Stimulated activated effector memory CD8-positive, alpha-beta T cell treated with anti-CD3 and anti-CD28 coated beads, Interleukin-12 subunit alpha, Interleukin-12 subunit beta, amount 100 ng/mL, for 72 hours (primary cell): Measurements from ENCODE around the gene UBE2R2.
A peak's percentile ranks its signal among the peaks of the same experiment; 100 is the strongest.

Experiments
- ATAC-seq: fragments of 150-1000 bp; cut with Tn5 transposase; 2 replicates; pipeline ENCODE4 v1.10.0; 2021
- DNase-seq, 2 donors: peaks; one replicate each; pipeline ENCODE4 v3.0.0; 2021 to 2022; ENCODE audit warnings: low spot score in 2 of 2
- H3K27ac Mint-ChIP-seq: one replicate; pipeline ENCODE4 v1.8.0; 2022; ENCODE audit warnings: mild to moderate bottlenecking, mixed read lengths
- H3K36me3 Mint-ChIP-seq: one replicate; pipeline ENCODE4 v1.8.0; 2022; ENCODE audit warnings: mild to moderate bottlenecking, mixed read lengths
- H3K4me1 Mint-ChIP-seq: one replicate; pipeline ENCODE4 v1.8.0; 2022; ENCODE audit warnings: mixed read lengths
- H3K4me3 Mint-ChIP-seq: one replicate; pipeline ENCODE4 v1.8.0; 2022; ENCODE audit warnings: mild to moderate bottlenecking, mixed read lengths
- H3K9me3 Mint-ChIP-seq: one replicate; pipeline ENCODE4 v1.8.0; 2022; ENCODE audit warnings: mixed read lengths

The UBE2R2 gene

DNA sequence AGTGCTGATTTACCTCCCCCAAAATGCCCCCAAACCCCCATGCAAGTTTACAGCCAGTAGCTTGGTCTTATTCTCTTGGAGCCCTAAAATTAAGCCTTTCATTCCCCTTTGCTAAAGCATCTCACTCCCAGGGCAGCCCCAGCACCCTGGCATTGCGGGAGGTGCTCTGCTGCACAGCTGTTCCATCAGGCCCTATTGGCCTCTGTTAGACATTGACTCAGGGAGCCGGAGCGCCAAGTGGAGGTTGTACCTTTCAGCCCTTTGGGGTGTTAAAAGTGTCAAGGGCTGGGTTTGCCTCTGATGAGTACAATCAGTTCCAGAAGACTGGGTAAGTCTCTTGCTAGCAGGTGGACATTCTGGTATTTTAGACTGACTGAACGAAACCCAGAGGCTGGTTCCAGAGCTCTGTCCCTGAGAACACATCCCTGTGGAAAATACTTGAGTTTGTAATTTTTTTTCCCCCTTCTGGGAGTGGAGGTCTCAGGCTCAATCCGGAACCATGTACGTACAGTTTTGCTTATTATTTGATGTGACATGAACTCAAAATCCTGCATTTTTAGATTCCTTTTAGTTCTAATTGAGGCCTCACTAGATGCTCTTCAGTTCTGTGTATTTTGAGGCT is 102.4 kb downstream of the UBE2R2 start:
- no peak overlapping the region for H3K4me3 Mint-ChIP-seq
- H3K36me3 Mint-ChIP-seq: peaks cover 100% of the 10 kb centered on the region
- peak overlapping the region; percentile 91 for H3K27ac Mint-ChIP-seq
- DNase-seq: no peak
- H3K9me3 Mint-ChIP-seq: no peaks in the 10 kb centered on the region
- no peak for ATAC-seq
- no peaks in the 10 kb centered on the region for H3K4me1 Mint-ChIP-seq

DNA sequence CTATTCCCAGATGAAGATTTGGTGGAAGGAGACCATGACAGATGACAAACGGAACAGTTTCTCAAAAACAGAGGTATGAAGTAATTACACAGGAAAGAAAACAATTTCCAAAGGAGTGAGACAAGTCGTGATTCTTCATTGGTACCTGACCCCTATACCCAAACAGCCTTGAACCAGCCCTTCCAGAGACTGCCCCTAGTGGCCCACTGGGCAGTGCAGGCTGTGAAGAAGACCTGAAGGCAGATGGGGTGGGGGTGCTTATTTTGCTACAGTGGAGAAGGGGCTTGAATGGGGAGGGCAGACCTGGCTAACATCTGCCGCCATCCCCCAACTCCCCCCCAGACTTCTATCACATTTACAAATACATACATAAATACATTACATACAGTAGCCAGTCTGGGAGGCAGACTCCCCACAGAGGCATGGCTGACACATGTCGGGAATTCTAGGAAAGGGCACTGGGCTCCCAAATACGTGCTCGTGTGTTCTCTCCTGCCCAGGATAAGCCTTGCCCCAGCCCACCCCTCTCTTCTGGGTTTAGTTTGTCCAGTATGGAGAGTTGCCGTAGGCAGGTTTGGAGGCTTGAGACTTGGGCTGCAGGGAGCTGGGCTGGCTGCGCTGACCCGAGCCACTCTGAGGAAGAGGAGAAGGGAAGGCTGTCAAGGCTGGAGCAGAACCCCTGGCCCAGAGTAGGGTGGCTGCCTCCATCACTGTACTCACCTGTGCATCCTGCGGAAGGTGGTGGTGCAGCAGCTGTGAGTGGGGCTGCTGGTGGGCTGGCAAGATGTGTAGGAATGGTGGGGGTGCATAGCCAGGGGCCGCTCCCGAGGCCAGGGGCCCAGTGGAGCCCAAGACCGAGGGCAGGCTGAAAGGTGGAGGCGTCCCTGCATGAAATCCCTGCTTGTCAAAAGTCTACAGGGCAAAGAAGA is 105.3 kb downstream of the UBE2R2 start:
- peak; percentile 49 for ATAC-seq
- DNase-seq: no peak
- peaks cover 100% of the 10 kb centered on the region for H3K36me3 Mint-ChIP-seq
- peak overlapping the region; percentile 10 for H3K27ac Mint-ChIP-seq
- H3K4me3 Mint-ChIP-seq: no peak overlapping the region
- H3K4me1 Mint-ChIP-seq: no peaks in the 10 kb centered on the region
- no peaks in the 10 kb centered on the region for H3K9me3 Mint-ChIP-seq

DNA sequence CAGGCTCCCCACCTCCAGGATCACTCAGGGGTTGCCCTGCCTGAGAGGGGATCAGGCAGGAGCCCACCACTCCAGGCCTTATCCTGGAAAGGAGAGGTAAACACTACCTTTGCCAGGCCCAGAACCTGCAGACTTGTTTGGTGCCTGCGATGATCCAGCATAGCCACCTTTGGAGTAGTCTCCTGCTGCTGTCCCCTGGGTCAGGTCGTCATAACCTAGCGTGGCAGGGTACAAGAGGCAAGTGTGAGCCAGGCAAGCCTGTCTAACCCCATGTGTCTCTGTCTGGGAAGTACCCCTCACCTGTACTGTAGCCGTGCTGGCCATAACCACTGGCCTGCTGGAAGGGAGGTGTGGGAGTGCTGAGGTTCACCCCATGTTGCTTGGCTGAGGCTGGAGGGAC is 106.1 kb downstream of the UBE2R2 start:
- no peak overlapping the region for H3K4me3 Mint-ChIP-seq
- no peaks in the 10 kb centered on the region for H3K4me1 Mint-ChIP-seq
- H3K27ac Mint-ChIP-seq: no peak overlapping the region
- ATAC-seq (no peak), DNase-seq (no peak)
- peaks cover 100% of the 10 kb centered on the region for H3K36me3 Mint-ChIP-seq
- no peaks in the 10 kb centered on the region for H3K9me3 Mint-ChIP-seq

DNA sequence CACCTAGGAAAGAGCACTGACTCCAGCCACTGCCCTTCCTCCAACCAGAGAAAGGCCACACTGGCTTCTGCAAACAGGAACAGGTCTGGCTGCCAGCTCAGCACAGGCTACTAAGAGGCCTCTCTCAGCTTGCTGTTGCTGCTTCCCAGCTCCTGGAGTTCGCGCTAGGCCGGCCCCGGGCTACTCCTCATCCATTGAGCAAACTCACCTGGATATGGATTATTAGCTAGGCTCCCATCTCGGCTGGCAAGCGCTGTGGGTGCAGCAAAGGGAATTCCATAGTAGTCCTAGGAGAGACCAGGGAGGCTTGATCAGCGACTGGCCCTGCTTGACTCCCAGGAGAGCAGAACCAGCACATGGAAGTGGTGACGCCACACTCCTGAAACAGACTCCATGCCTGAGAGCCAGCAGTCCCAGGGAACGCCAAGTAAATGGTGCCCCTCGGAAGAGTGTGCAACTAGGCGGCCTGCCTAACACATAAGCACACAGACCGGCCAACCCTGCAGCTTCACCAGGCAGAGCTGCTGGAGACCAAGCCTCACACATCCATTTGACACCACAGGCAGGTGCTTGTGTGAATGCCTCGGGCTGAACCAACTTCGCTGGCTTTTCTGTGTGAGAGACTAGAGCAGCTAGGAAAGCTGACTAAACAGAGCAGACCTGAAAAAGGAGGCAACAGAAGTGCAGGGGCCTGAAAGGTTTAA is 107.2 kb downstream of the UBE2R2 start:
- DNase-seq (no peak), ATAC-seq (no peak)
- Mint-ChIP-seq H3K9me3 (no peaks in the 10 kb centered on the region), H3K4me3 (no peak overlapping the region), H3K4me1 (no peaks in the 10 kb centered on the region), H3K27ac (peak overlapping the region; percentile 71), H3K36me3 (peaks cover 98% of the 10 kb centered on the region)

DNA sequence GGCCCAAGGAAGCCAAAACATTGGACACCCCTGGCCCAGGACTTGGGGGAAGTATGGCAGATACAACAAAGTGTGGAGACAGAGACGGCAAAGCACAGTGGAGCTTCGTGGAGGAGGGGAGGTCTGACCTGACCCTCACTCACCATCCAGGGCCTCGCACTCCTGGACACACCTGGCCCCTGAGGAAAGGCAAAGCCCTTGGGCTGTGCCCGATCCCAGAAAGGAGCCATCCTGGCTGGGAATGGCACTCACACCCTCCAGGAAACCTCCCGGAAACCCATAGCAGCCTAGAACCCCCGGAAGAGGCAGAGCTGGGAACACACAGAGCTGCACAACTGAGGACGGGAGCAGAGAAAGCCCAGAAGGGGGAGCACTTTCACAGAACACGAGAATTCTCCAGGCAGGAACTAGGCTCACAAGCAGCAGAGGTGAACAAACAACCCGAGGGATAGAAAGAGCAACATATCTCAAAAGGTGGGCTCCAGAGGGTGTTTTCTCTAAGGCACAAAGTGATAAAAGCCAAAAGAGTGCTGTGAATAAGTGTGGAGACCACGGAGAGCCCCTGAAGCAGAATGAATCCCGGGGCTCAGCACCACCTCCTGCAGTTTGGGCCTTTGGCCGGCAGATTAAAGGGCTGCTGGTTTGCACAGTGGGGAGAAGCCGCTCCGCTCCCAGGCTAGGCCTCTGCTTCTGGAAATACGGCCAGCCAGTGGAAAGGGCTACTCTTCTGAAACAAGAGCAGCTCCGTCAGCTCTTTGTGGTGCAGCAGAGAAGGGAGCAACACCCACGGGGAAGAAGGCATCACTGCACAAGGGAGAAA is 108.2 kb downstream of the UBE2R2 start:
- ATAC-seq (no peak), DNase-seq (no peak)
- Mint-ChIP-seq H3K36me3 (peaks cover 95% of the 10 kb centered on the region), H3K27ac (peak overlapping the region; percentile 71), H3K9me3 (no peaks in the 10 kb centered on the region), H3K4me1 (no peaks in the 10 kb centered on the region), H3K4me3 (no peak overlapping the region)

DNA sequence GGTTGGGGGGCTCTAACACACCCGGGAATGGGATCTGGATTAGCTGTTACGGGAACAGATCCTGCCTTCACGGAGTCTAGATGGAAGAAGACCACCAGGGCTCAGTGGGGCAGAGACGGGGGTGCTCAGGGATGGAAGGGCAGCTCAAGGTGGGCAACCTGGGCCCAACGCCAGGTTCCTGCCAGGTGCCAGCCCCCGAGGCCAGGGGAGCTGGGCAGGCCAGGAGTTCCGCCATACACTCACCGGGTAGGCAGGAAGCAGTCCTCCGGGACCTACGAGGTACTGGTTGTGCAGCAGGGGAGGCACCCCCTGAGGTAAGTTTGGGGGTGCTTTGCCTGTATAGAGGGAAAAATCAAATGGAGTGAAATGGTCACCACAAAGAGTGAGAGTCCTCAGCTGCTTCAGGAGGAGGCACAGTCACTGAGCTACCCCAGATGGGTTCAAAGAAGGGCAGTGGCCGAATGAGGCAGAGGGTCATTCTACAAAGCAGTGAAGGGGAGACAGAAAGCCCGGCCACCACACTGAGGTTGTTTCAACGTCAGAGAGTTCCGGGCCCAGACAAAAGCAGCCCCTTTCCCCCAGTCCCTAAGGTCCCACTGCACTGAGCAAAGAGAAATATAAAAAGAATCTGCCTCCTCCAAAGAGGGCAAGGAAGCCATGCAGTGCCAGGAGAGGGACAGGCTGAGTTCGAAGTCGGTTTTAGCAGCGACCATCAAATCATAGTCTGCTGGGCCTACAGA is 110.0 kb downstream of the UBE2R2 start:
- no peak for ATAC-seq
- no peak overlapping the region for H3K4me3 Mint-ChIP-seq
- peak overlapping the region; percentile 71 for H3K27ac Mint-ChIP-seq
- peaks cover 95% of the 10 kb centered on the region for H3K36me3 Mint-ChIP-seq
- no peaks in the 10 kb centered on the region for H3K4me1 Mint-ChIP-seq
- DNase-seq: no peak
- H3K9me3 Mint-ChIP-seq: no peaks in the 10 kb centered on the region

DNA sequence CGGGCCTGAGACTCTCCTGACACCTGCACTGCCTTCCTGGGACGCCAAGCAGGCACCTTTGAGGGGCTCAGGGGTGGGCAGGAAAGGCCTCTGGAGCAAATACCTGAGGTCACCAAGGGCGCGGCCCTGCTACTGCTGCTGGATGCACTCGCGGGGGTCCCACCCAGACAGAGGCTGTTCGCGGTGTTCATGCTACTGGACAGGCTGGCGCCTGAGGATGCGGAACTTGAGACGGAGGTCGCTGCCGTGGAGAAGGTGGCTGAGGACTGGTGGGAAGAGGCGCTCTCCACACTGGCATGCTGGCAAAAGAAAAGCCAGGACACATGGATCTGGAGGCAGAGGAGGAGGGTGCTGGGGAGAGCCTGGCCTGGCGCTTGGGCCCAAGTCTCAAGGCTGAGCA is 110.7 kb downstream of the UBE2R2 start:
- DNase-seq (no peak), ATAC-seq (no peak)
- peaks cover 95% of the 10 kb centered on the region for H3K36me3 Mint-ChIP-seq
- H3K4me3 Mint-ChIP-seq: no peak overlapping the region
- H3K27ac Mint-ChIP-seq: peak overlapping the region; percentile 71
- no peaks in the 10 kb centered on the region for H3K9me3 Mint-ChIP-seq
- no peaks in the 10 kb centered on the region for H3K4me1 Mint-ChIP-seq

DNA sequence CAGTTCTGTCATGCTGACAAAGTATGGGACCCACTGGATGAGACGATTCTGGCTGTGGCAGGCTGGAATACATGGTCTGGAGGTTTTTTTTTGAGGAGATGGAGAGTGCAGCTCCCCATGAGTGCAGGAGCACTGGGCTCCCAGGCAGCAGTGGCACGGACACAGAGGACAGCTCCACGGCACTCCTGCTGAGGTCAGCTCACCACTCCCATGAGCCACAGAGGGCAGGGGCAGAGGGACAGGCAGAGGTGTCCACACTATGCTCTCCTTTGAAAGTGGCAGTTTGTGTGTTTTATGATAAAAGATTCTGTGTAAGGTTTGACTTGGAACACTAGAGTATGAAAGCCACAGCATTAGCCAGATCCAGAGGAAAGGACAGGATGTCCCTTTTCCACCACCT is 114.4 kb downstream of the UBE2R2 start:
- Mint-ChIP-seq H3K4me3 (no peak overlapping the region), H3K4me1 (no peaks in the 10 kb centered on the region), H3K27ac (peak overlapping the region; percentile 3), H3K9me3 (no peaks in the 10 kb centered on the region), H3K36me3 (peaks cover 95% of the 10 kb centered on the region)
- no peak for DNase-seq
- no peak for ATAC-seq

DNA sequence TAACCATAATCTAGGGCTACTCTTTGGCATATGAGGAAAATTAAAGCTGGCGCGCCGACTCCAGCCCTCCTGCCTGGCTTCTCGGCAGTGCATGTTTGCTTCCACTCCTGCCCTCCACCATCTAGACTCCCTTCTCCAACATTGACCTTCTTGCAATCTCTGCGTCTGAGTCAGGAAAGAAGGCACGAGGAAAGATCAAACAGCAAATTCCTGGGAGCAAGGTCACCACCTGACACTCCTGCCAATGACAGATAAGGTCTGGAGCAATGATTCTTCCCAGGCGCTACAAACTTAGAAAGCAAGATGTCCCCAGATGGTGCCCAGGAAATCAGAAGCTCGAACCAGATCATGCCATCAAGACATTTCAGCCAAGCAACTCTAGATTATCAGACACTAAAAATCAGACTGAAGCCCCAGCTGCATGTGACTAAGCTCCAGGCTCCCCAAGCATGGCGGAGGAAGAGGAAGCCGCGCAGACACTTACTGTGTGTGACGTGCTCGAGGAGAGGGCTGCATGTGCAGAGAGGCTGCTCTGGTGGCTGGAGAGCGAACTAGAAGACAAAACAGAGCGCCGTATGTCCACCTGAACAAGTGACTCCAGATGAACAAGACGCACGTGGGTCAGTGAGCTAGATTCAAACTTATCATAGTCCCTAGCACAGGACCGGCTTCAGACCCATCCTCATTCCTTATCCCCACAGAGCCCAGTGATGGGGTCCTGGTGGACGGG is 115.3 kb downstream of the UBE2R2 start:
- ATAC-seq: no peak
- Mint-ChIP-seq H3K4me1 (no peaks in the 10 kb centered on the region), H3K36me3 (peaks cover 95% of the 10 kb centered on the region), H3K4me3 (no peak overlapping the region), H3K9me3 (no peaks in the 10 kb centered on the region), H3K27ac (peak overlapping the region; percentile 3)
- DNase-seq: no peak

DNA sequence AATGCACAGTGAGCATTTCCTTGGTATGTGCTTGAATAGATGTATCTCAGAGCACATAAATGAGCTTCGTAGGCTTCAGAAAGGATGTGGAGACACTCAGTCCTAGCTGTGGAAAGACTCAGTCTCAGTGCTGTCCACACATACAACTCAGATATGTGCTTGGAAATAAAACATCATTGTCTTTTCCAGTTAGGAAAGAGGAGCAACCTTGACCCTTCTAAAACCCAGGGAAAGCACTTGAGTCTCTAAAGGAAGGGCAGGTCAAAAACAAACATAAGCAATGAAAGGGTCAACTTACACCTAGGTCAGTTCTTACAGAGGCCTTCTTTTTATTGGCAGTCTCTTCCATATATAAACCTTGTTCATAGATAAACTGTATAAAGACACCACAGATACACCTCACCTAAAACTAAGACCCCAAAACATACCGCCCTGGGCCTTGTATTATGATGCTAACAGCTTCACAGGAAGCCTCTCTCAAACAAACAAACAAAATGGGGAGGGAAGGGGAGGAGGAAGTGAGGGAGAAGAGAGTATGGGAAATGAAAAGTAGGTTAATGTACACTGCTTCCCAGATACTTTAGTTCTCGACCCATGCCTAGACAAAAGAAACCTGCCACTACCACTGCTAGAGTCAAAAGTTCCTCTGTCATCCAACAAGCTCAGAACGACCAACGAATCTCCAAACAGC is 117.4 kb downstream of the UBE2R2 start:
- Mint-ChIP-seq H3K4me1 (no peaks in the 10 kb centered on the region), H3K27ac (peak overlapping the region; percentile 20), H3K36me3 (peaks cover 96% of the 10 kb centered on the region), H3K9me3 (no peaks in the 10 kb centered on the region), H3K4me3 (no peak overlapping the region)
- ATAC-seq (no peak), DNase-seq (no peak)

DNA sequence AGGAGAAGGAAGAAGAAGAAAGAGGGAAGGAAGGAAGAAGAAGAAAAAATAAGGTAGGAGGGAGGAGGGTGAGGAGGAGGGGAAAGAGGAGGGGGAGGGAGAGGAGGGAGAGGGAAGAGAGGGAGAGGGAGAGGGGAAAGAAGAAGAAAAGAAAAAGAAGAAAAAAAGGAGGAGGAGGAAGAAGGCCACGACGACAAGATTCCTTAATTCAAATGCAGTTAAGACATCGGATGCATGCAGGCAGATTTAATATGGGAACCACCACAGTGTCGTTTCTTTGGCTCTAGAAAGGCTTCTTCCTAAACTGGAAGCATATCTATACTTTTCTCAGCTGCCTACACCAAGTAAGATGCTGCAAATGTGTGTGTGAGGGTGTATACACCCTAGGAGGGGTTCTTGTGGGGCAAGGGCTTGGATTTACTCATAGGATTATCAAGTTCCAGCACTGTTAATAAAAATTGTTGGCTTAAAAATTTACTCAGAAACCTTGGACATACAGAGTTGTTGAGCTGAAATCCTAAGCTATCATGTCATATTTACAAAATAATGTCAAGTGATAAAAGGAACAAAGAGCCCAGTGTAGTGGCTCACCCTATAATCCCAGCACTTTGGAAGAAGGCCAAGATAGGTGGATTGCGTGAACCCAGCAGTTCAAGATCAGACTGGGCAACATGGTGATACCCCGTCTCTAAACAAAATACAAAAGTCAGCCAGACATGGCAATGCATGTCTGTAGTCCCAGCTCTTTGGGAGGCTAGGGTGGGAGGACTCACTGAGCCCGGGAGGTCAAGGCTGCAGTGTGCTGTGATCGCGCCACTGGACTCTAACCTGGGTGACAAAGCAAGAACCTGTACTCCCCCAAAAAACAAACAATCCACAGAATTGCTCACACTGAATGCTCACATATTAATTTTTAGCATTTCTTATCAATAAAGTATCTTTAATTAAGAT is 123.2 kb downstream of the UBE2R2 start:
- no peak for DNase-seq
- Mint-ChIP-seq H3K9me3 (no peaks in the 10 kb centered on the region), H3K4me1 (no peaks in the 10 kb centered on the region), H3K4me3 (no peak overlapping the region), H3K36me3 (peaks cover 94% of the 10 kb centered on the region), H3K27ac (peak overlapping the region; percentile 54)
- ATAC-seq: no peak

DNA sequence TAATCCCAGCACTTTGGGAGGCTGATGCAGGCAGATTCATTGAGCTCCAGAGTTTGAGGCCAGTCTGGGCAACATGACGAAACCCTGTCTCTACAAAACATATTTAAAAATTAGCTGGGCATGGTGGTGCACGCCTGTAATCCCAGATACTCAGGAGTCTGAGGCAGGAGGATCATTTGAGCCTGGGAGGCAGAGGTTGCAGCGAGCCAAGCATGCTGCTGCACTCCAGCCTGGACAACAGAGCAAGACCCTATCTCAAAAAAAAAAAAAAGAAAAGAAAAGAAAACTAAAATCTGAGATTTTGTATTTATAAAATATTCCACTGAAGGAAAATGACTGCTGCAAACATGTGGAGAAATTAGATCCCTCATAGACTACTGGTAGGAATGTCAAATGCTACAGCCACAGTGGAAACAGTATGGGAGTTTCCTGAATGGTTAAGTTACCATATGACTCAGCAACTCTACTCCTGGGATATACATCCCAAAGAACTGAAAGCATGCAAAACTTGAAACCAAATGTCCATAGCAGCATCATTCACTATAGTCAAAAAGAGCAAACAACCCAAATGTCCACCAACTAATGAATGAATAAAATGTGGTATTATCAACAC is 125.6 kb downstream of the UBE2R2 start:
- H3K27ac Mint-ChIP-seq: no peak overlapping the region
- H3K4me3 Mint-ChIP-seq: no peak overlapping the region
- DNase-seq: no peak
- H3K4me1 Mint-ChIP-seq: no peaks in the 10 kb centered on the region
- no peaks in the 10 kb centered on the region for H3K9me3 Mint-ChIP-seq
- no peak for ATAC-seq
- H3K36me3 Mint-ChIP-seq: peaks cover 93% of the 10 kb centered on the region
